Coronary artery (tissue), 2 donors: ENCODE measurements around the gene CCDC69.
"Not testable (repeated sequence)": the region's sequence is repeated elsewhere in the genome, so short reads cannot be mapped to it uniquely, and the experiment has no call there.

Experiments used
- DNase-seq: peaks from one replicate; pipeline ENCODE4 v3.0.0-alpha.2; 2017; ENCODE audit warnings: low spot score
- H3K27ac ChIP-seq, 2 donors: fragments of 200-600 bp; sonication (generic); one replicate each; pipeline ENCODE4 v1.5.1; 2016 to 2019
- H3K4me3 ChIP-seq: fragments of 200-600 bp; sonication (generic); 2 replicates; pipeline ENCODE4 v1.5.1; 2016; ENCODE audit warnings: mild to moderate bottlenecking, moderate library complexity
- CTCF ChIP-seq: fragments of 200-600 bp; sonication (generic); IDR thresholded peaks from one replicate; pipeline ENCODE4 v1.5.1; 2019; ENCODE audit warnings: antibody characterized with exemption

Gene CCDC69

DNA sequence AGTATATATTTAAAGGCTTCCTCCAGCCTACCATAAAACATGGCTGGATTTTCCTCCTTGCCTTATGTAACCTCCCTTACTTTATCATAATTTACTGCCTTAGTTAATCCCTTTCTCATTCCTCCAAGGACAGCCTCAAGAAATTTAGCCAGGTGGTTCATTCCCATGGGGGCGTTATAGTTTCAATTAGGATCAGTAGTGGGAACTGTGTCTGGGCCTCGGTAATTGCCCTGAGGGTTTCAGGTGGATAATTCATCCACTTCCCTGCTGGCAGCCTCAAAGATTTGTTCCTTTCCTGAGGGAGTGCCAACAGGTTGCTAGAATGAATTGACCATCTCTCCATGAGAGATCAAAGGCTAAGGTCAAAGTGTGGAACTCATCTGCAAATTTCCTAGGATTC, 24.8 kb upstream of the CCDC69 start:
- Histone ChIP-seq H3K4me3 (no peak overlapping the region), H3K27ac (no peak overlapping the region)
- no peak for DNase-seq
- no peak for TF ChIP-seq CTCF

DNA sequence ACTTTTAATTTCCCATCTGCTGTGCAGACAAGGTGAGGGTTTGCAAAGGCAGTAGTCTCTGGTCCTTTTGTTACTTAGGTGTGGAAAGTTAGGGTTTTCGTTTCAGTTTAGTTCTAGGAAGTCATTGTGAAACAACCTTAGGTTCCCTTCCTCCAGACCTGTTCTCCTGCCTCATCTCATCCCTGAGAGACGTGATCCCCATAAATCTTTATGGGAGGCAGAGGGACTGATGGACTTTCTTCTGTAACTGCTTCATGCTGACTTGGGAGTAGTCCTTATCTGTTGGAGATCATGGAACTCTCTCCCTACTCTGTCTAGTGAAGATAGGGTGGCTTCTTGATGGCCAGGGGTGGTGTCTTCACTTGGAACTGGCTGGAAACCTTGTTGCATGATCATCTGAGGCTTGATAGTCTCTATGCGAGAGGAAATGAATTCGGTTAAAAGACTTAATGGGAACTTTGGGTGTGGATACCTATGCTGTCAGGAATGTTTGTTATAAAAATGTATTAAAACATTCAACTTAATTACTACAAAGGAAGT, 21.9 kb upstream of the CCDC69 start:
- no peak for TF ChIP-seq CTCF
- no peak overlapping the region for H3K27ac ChIP-seq
- no peak overlapping the region for H3K4me3 ChIP-seq
- DNase-seq: no peak

GRCh38 chr5:151244206-151244605, 20.3 kb upstream of the CCDC69 start:
- no peak overlapping the region for H3K27ac ChIP-seq
- TF ChIP-seq CTCF: no peak
- no peak overlapping the region for H3K4me3 ChIP-seq
- DNase-seq: no peak

DNA sequence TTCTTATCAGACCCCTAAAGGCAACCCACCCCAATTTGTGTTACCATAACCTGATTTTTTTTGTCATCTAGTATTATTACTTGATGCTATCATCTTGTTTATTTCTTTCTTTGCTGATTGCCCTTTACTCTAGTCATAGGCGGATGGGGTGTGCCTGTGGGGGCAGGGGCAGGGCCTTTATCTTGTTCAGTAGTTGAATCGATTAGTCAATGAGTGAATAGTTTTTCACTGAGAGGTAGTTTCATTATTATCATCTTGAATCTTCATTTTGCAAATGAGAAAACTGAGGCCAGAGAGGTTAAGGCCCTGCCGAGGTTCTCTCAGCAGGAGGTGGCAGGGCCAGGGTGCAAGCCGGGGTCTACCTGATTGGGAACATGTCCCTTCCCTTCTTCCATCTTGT, 19.7 kb upstream of the CCDC69 start:
- TF ChIP-seq CTCF: no peak
- H3K27ac ChIP-seq: no peak overlapping the region
- no peak overlapping the region for H3K4me3 ChIP-seq
- DNase-seq: no peak

DNA sequence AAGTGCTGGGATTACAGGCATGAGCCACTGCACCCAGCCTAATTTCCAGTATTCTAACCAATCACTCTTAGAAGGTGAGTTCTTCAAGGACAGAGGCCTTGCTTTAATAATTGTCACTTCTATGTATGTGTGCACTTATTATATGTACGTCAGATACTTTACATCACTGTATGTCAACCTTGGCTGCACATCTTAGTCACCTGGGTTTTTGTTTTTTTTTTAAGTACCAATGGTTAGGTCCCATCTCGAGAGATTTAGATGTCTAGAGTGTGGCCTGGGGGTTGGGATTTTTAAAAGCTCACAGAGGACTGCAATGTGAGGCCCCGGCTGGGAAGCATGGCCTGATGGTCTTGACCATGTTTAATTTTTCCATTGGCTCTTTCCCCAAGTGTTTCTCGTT, 19.2 kb upstream of the CCDC69 start:
- Histone ChIP-seq H3K4me3 (no peak overlapping the region), H3K27ac (no peak overlapping the region)
- DNase-seq: no peak
- TF ChIP-seq CTCF: no peak

- no peak for TF ChIP-seq CTCF
- H3K4me3 ChIP-seq: no peak overlapping the region
- no peak overlapping the region for H3K27ac ChIP-seq
- DNase-seq: no peak
These were observed 17.2 kb upstream of the CCDC69 start for GRCh38 chr5:151240924-151241635.

GRCh38 chr5:151240268-151240835, 16.5 kb upstream of the CCDC69 start:
- not testable (repeated sequence) for H3K27ac ChIP-seq

More at GRCh38 chr5:151240268-151240835, 16.5 kb upstream of the CCDC69 start:
- H3K4me3 ChIP-seq, DNase-seq: not testable (repeated sequence)
